BE2C (cell line): ENCODE measurements around the gene QKI.

Experiments
- DNase-seq: peaks from one replicate; pipeline ENCODE4 v3.0.0-alpha.2; 2020
- H3K27me3 ChIP-seq: fragments of 250-450 bp; sonication (Bioruptor Pico); 2 replicates; pipeline ENCODE4 v1.5.1; 2020; ENCODE audit warnings: mild to moderate bottlenecking
- H3K36me3 ChIP-seq: fragments of 250-450 bp; sonication (Bioruptor Pico); 2 replicates; pipeline ENCODE4 v1.5.1; 2020; ENCODE audit warnings: mild to moderate bottlenecking
- H3K4me1 ChIP-seq: fragments of 250-450 bp; sonication (Bioruptor Pico); 2 replicates; pipeline ENCODE4 v1.5.1; 2020
- H3K4me3 ChIP-seq: 2 replicates; pipeline ENCODE4 v1.5.1; 2011; ENCODE audit warnings: low read depth, low read length
- H3K9me3 ChIP-seq: fragments of 250-450 bp; sonication (Bioruptor Pico); 2 replicates; pipeline ENCODE4 v1.5.1; 2020
- CTCF ChIP-seq: IDR thresholded peaks from 2 replicates; pipeline ENCODE4 v1.5.1; 2012; ENCODE audit warnings: mild to moderate bottlenecking, low read depth, low read length

The QKI gene

GRCh38 chr6:163579111-163579879 is 164.8 kb downstream of the QKI start:
- no peaks in the 10 kb centered on the region for H3K27me3 ChIP-seq
- no peaks in the 10 kb centered on the region for H3K9me3 ChIP-seq
- TF ChIP-seq CTCF, result no peak
- DNase-seq, result no peak
- no peaks in the 10 kb centered on the region for H3K4me1 ChIP-seq
- no peak overlapping the region for H3K4me3 ChIP-seq
- no peaks in the 10 kb centered on the region; the same call in 1 of the 2 replicates for H3K36me3 ChIP-seq

GRCh38 chr6:163579880-163580295 is 165.4 kb downstream of the QKI start:
- no peaks in the 10 kb centered on the region for H3K9me3 ChIP-seq

GRCh38 chr6:163580311-163581030 is 166.0 kb downstream of the QKI start:
- Histone ChIP-seq H3K36me3 (no peaks in the 10 kb centered on the region), H3K9me3 (no peaks in the 10 kb centered on the region), H3K4me3 (no peak overlapping the region)

More at GRCh38 chr6:163579880-163580295, 165.4 kb downstream of the QKI start:
- TF ChIP-seq CTCF, result no peak
- Histone ChIP-seq H3K4me3 (no peak overlapping the region), H3K27me3 (no peaks in the 10 kb centered on the region), H3K4me1 (no peaks in the 10 kb centered on the region), H3K36me3 (no peaks in the 10 kb centered on the region)
- DNase-seq, result no peak

DNA sequence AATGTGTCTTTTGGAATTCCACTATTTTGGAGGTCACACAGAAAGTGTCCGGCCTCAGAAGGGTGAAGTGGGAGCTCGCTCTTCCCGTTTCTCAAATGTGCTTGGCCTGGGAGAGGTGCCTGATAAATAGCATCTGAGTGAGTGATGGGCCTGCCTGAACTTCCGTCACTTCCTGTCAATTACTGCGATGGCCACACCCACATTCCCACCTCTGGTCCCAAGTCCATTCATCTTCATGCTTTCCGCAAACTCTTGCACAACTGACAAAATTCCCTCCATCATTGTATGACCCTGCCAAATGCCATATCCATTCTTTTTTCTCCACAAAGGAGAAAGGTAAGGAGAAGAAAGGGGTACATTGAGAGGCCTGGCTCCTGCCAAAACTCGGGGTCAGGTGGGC is 169.0 kb downstream of the QKI start:
- no peak for DNase-seq
- Histone ChIP-seq H3K9me3 (no peaks in the 10 kb centered on the region), H3K27me3 (no peaks in the 10 kb centered on the region), H3K36me3 (no peaks in the 10 kb centered on the region), H3K4me3 (no peak overlapping the region), H3K4me1 (no peaks in the 10 kb centered on the region)
- no peak for TF ChIP-seq CTCF

More at GRCh38 chr6:163580311-163581030, 166.0 kb downstream of the QKI start:
- DNase-seq, result no peak
- Histone ChIP-seq H3K4me1 (no peaks in the 10 kb centered on the region), H3K27me3 (no peaks in the 10 kb centered on the region)
- TF ChIP-seq CTCF, result no peak

- Histone ChIP-seq H3K4me1 (no peaks in the 10 kb centered on the region), H3K27me3 (no peaks in the 10 kb centered on the region), H3K36me3 (no peaks in the 10 kb centered on the region), H3K9me3 (no peaks in the 10 kb centered on the region), H3K4me3 (no peak overlapping the region)
- no peak for TF ChIP-seq CTCF
- DNase-seq, result peak; percentile 46
Observed at GRCh38 chr6:163585932-163586437, 171.5 kb downstream of the QKI start.

DNA sequence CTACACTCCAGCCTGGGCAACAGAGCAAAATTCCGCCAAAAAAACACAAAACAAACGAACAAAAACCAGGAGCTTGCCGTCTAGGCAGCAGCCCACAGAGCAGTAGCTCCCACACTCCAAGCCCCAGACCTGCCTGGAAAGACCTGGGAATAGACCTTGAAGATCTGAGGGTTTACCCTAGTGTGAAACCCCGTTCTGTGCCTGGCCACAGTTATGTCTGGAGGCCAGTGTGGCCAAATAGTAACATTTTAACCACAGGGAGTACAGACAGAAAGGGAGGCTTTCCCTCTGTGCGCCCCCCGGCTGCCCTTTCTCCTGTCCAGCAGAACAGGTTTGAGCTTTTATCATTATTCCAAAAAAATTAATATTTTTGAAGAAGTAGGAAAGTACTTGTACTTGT is 172.4 kb downstream of the QKI start:
- no peak for TF ChIP-seq CTCF
- no peak for DNase-seq
- H3K36me3 ChIP-seq, result no peaks in the 10 kb centered on the region

More for the DNA sequence above, 172.4 kb downstream of the QKI start:
- no peaks in the 10 kb centered on the region for H3K9me3 ChIP-seq
- H3K4me3 ChIP-seq, result no peak overlapping the region
- no peaks in the 10 kb centered on the region for H3K27me3 ChIP-seq
- no peaks in the 10 kb centered on the region for H3K4me1 ChIP-seq
